Germinal center (tissue), 1 donor: Measurements from ENCODE around the gene HDAC4.

Source experiments
- DNase-seq: peaks from one replicate; pipeline ENCODE4 v3.0.0; 2012; ENCODE audit warnings: mixed read lengths, low spot score

Gene HDAC4

DNA sequence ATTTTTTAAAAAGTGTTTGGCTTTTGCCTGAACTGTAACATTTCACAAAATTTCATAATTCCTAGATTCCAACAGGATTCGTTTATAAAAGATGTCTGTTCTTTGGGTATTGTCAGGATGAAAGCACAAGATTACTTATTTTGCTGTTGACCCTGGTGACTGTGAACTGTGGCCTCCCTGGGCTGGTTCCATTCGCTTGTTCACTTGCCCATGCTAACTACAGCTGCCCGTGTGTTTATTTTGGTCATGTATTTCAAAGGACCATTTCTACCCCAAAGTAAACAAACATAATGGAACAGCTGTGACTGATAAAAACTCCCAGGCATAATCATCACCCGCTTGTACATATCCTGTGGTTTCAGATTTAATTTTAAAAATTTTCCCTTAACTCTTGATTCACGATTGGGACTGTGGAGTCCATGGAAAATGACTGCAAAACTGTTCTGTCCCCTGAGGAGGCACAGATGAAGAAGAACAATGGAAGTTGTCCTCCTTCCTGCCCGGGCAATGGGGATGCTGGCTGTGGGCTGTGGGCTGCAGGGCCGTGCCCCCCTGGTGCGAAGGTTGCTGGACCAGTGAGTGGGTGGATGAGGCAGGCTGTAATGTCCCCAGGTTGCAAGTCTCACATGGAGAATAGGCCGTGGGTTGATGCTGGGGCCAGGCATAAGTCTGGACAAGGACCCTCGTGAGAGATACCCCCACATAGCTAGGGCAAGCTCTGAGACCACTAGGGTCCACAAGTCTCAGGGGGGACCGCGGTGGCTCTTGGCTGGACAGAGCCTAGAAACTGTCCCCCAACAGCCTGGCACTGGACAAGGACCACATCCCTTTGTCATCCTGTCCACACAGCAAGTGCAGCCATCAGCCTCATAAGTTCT lies 28.9 kb upstream of the HDAC4 start:
- no peak for DNase-seq

DNA sequence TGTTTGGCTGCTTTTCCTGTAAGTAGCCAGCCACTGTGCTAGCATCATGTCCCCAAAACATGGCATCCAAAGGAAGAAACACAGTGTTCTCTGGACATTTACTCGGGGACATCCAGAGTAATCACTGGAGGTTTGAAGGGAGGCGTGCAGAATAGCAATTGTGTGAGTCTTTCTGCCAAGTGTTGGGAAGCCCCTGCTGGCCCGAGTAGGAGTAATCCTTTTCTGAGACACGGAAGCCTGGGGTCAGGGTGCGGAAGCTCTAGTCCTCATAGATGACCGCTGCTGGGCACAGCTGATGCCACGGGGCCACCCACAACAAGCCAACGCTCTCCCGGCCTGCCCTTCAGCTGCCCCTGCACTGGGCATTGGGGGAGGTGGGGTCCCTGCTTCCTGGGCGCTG lies 24.8 kb upstream of the HDAC4 start:
- no peak for DNase-seq

DNA sequence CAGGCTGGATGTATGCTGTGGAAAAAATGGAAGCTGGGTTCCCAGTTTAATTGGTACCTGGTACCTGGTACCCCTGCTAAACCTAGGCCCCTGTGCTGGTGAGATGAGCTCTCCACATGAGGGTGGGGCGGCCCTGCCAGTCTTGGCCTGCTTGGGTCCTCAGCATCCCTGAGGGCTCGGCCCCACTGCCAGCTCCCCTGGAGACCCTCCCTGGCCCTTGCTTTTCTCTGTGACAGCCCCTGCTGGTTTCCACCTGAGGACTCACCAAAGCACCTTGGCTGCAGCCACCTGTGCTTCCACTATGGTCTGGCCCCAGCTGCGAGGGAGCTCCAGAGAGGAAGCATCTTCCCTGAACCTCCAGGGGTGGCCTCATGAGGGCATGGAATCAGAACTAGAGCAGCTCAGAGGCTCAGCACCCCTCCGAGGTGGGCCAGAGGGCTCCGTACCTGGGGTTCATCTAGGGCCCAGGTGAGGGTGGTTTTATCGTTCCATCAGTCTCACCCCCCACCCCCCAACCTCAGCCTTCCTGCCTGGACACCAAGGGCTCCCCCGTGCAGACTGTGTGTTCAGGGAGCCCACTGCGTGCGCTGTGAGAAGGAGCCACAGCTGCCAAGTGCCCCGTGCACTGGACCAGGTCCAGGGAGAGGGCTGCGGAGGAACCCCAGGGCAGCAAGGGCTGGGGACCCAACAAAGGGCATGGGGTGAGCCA lies 23.7 kb upstream of the HDAC4 start:
- no peak for DNase-seq

DNA sequence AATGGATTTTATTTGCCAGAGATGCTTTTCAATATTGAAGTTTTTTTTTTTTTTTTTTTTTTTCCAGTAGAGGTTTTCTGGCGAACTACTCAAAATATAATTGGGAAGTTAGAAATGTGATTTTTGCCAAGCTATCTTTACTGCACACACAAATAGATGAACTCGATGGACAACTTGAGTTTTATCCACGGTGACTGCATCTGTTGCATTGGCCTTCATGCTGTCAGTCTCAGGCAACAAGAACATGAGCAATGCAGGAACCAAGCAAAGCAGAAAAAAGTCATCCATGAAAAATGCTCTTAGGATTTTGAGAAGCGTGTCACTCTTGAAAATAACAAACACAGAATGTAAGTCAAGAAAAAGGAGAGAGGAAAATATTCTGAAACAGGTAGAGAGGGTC lies 22.7 kb upstream of the HDAC4 start:
- no peak for DNase-seq

DNA sequence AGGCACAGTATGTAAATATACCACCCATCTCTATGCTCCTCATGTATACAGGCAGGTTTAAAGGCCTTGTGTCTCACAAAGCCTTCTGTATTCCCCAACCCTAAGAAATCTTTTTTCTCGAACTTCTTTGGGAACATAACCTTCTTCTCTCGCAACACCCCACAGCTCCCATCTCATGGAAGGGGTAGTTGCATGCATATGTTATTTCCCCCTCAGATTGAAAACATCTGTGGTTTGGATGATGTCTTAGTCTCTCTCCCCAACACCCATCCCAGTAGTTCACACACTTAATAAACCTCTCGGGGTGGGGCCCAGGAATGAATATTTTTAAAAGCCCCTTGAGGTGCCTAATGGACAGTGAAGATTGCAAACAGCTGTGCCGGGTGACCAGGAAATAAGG lies 21.0 kb upstream of the HDAC4 start:
- no peak for DNase-seq

DNA sequence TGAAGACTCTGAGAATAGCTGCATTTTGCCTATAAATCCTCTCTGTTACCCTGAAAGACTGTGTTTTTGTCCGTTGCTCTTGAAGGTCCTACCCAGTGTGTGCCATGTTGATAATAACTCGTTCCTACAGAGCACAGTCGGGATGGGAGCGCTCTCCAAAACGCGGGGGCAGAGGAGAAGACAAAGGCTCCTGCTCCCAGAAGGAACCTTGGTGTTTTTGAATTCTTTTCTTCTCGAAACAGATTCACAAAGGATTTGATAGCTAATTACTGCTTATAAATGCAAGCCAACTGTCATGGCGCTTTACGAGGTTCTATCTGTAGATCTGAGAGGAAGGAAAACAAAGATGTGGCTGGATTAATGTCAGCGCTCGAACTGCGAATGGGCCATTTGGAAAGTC lies 19.3 kb upstream of the HDAC4 start:
- DNase-seq: no peak

DNA sequence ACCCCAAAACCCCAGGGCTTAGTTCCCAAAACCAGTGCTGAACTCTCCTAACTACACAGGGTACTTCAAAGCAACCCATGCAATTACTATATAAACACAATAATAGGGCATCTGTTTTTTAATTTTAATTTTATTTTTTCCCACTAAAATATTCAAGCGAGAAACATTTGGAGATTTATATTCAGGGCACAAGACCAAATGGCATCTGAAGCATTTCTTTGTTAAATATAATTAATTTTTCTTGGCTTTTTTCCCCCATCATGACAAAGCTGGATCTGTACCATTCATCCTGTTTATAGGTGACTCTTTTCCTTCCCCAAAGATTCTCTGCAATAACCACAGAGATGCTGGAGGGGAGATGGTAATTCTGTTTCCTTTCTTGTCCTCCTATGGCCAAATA lies 18.1 kb upstream of the HDAC4 start:
- DNase-seq: no peak

DNA sequence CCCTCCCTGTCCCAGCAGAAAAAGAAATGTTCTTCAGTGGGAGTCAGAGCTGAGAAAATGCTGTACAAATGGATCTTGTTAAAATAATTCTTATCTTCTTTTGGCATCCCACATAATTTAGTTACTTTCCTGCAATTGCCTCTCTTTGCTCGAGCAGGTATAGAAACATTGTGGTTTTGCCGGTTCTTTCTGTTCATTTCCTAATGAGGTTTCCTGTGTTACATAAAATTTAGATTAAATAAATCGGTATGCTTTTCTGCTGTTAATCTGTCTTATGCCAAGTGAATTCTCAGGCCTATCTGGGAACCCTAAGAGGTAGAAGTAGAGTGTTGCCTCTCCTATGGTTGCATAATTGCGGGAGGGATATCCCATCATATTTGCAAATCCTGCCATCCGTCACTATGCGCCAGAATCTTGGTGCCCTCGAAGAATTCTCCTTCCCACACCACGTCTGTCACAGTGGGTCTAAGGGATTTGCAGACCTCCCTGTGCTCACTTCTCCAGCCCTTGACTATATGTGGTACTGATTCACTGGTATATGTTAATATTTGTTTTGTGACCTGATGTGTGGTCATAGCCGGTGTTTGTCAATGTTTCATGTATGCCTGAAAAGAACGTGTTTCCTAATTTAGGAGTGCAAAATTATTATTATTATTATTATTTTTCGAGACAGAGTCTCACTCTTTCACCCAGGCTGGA lies 12.2 kb upstream of the HDAC4 start:
- no peak for DNase-seq

DNA sequence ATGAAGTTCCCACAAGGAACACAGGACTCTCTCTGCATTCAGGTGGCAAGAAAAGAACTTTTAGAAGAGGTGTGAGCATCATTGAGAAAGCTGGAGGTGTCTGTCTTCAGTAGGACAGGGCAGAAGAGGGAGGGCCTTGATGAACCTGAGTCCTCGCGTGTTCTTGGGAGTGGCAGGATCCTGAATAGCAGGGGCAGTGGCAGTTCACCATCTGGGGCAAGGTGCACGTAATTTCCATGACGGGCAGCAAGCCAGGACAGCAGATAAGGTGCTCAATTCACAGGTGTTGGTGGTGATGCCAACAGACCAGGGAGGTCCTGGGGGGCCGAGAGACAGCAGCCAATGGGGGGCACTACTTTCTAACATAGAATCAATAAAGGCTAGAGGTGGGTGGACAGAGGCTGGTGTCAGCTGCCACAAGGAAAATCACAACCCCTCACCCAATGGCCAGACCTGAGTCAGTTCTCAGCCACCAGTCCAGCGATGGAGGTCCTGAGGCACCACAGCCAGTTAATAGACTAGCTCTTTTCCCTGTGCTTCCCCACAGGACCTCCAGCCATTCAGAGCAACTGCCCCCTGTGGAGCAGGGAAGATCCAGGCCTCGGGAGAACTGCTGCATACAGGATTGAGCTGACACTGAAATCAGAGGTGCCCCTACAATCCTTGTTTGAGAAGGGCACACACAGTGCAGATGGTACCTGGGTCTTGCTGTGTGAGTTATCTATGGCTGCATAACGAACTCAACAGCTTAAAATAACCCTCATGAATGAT lies 10.9 kb upstream of the HDAC4 start:
- no peak for DNase-seq

DNA sequence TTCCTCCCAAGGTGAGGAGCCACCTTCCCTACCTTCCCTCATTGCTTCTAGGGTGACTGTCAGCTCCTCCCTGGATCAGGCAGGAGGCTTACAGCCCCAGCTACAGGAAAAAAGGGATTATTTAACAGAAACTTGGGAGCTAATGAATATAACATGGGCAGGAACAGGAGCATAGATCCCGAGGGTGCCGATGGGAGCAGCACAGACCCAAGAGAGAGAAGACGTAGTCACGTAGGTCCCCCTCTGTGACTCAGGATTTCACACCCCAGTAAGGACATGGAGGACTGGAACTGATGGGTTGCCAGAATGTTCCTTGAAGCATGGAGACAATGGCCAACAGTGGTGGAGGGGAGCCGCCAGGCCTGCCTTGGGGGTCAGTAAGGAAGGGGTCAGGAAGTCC lies 10.3 kb upstream of the HDAC4 start:
- no peak for DNase-seq

DNA sequence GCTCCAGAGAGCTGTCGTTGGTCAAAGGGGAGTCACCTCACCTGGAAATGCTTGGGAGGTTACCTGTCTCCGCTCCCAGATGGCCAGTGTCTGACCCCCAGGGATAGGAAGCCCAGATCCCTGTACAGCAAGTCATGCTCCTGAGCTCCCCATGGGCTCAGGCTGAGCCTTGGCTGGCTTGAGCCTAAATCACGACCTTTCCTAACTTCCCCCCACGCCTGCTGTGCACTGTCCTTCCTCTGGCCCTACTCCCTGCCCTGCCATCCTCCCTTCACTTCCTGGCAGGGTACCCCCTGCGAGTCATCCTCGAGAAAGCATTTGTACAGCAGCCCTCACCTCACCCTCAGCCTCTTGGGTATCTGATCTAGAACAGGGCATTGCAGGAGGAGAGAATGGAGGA lies 9.2 kb upstream of the HDAC4 start:
- no peak for DNase-seq

DNA sequence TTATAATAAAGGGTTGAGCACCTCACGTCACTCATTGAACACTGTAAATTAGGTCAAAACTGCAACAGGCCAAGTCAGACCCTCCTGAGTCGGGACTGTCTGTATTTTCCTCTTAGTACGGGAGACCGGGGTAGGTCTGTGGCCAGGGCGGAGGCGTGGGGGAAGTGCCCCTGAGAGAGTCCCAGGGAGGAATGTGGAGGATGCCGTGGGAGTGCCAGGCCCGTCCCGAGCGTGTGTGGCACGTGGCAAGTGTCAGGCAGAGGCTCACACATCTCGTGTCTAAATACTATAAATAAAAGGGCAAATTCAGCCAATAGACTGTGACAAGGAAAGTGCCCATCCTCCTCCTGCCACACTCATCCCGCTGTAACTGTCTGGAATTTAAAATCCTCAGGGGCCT lies 6.3 kb upstream of the HDAC4 start:
- no peak for DNase-seq

DNA sequence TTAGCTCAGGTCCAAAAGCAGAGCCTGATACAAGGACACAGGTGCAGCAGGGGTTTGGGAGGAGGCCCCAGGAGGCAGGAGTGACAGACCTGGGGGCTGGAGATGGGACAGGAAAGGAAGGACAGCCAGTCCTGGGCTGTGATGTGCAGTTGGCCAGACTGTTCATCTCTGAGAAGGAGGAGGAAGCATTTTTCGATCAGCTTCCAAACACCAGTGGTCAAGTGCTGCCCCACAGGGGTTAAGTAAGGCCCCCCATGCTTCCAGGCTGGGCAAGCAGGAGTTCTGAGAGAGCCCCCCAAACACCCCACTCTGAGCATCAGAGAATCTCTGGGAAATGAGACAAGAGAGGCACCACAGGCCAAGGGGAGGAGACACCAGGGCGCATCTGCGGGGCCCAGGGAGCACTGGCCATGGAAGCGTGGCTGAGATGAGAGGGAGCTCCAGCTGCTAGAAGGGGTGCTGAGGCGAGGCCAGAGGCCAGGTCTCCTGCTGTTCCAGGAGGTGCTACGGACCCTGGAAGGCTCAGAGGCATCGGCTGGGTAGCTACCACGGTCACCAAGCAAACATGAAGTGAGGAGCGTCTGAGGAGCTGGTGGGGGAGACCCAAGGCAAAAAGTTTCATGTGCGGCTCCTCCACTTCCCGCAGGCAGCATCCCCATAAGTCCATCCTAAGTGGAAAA lies 5.6 kb upstream of the HDAC4 start:
- DNase-seq: no peak

DNA sequence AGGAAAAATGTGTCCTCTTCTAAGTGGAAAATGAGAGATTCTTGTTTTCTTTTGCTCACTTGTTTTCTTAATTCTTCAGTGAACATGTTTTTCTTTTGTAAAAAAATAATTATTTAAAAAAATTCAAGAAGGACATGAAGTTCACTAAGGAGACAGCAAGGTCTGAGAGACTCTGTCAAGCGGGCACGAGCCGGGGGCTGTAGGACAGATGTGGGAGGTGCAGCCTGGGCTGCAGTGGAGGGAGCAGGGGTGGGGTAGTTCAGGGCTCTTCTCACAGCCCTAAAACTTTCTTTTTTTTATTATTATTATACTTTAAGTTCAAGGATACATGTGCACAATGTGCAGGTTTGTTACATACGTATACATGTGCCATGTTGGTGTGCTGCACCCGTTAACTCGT lies 4.3 kb upstream of the HDAC4 start:
- DNase-seq: no peak

DNA sequence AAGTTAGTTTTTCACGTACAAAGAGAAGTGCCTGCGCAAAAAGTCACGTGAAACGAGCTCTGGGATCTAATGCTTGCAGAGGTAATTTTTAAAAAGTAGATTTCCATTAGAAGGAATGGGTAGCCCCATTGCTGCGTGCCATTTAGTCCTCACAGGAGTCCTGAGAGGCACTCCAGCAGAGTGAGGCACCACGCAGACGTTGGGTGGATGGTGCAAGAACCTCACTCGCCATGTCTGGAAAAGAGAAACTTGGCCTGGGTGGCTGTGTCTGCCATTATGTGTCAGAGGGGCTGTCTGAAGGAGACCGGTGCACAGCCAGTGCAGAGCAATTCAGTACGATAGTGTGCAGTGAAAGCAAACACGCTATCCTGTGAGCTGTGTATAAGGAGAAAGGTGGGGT lies 1.8 kb upstream of the HDAC4 start:
- DNase-seq: no peak

DNA sequence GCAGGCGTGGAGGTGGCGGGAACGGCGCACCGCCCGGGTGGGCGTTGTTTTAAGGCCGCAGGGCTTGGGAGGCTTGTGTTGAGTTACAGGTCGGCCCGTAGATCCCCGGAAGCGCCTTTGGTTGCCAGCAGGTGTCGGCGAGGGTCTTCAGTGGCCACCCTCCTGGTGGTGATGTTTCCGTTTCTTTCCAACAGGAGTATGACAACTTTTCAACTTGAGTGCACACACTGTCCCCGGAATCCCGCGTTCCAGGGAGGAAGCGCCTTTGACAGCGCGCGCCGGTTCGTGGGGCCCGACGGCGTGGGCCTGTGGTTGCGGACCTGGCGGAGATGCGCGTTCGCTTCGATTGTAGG lies 1.0 kb upstream of the HDAC4 start:
- DNase-seq: no peak

DNA sequence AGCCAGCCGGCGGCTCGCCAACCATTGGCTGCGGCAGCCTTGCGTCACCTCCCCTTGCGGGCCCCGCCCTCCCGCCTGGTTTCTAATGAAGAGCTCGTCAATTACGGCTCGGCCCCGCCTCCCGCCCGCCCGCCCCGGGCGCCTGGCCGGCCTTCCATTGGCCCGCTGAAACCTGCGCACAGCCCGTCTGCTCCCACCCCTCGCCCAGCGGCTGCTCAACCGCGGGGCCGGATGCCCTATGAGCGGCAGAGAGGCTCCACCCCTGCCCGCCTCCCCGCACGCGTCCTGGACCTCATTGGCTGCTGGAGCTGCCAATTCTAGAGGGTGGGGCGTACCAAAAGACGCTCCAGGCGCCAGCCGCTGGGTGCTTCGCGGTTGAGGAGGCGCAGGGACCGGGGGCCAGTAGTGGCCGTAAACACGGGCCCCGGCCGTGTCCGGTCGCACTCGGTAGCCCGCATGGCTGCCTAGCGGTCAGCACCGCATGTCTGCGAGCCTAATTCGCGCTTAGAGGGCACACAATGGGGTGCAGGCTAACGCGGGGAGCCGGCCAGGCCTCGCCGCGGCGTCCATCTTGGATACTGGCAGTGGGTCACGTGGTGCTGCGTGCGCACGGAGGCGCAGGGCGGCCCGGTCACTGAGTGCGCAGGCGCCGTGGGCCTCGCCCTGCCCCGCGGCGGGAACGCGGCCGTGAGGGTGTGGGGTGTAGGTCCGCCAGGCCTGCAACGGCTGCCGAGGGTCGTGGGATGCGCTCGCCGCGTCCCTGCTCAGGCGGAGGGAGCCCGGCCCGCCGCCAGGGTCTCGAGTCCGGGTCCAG lies 454 bp upstream of the HDAC4 start:
- DNase-seq: peak; percentile 99

DNA sequence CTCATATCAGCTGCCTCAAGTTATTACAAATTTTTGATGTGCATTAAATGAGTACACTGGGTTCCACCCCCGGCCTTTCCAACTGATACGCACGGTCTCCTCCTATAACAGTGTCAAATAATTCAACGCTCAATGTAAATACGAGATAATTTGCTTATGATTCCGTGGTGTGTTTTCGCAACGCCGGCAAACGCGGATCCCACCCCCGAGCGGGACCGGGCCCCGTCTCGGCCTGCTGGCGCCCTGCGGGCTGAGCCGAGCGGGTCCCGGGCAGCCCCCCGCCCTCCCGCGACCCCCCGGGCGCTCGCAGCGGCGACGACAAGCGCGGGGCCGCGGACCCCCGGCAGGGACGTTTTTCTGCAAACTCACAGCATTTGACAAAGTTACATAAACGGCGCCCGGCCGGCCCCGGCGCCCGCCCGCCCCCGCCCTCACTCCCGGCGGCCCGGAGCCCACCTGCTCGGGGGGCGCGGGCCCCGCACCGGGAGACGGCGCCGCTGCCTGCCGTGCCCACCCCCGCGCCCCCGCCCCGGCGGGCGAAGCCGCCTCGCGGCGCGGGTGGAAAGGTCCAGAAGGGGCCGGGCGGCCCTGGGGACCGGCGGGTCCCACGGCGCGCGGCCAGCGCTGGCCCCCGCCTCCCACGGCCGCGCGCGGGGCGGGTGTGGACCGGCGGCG lies 762 bp downstream of the HDAC4 start:
- DNase-seq: peak; percentile 59

DNA sequence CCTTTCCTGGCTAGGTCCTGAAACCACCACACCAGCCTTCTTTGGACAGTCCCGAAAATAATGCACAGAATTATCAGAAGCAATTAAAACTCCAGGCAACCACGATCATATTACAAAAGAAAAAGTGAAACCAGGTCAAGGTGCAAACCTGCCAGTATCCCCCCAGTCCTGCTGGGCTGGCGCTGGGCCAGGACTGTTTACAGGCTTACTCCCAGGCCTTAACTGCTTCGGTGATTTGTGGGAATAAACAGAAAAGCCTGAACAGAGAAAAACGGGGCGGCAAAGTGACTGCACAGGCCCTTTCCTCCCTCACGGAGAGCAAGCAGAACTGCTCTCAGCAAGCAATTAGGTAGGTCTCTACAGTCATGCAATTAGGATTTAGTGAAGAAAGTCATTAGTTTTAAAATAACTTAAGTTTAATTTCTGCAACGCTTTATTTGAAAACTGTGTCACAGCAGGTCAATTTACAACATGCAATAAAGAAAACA lies 1.3 kb downstream of the HDAC4 start:
- DNase-seq: peak; percentile 20

DNA sequence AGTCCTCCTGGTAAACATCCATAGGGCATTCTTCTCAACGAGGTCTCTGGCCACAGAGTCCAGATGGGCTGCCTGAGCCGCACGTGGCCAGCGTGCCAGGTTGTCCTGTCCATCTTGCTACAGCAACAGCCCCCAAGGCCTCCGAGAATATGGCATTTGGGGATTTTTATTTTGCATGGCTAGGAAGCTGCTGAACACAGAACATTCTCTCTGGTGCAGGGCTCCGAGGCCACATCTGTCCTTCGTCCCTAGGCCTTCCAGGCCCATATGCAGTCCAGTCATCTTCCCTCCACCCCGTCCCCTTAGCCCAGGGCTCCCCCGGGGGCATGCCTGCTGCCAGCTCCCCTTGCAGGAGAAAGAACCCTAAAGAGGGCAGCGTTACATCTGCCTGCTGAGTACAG lies 2.3 kb downstream of the HDAC4 start:
- DNase-seq: no peak
